PFSK-1 (cell line): ENCODE results near the gene PTPN14.

Source experiments
- FOXP2 ChIP-seq: optimal IDR thresholded peaks from 2 replicates; pipeline ENCODE3; 2011; ENCODE audit warnings: borderline replicate concordance, control low read depth, inconsistent platforms; ENCODE audit not compliant: insufficient read depth; ENCODE audit errors: extremely low read length, extremely low read depth
- POLR2AphosphoS5 ChIP-seq: IDR thresholded peaks from 2 replicates; pipeline ENCODE4 v1.6.1; 2012; ENCODE audit warnings: low read depth, mild to moderate bottlenecking, control low read depth, low read length, moderate library complexity
- SIN3A ChIP-seq: IDR thresholded peaks from 2 replicates; pipeline ENCODE4 v1.6.1; 2012; ENCODE audit warnings: mild to moderate bottlenecking, low read length, moderate library complexity, borderline replicate concordance; ENCODE audit not compliant: insufficient read depth
- TAF1 ChIP-seq: IDR thresholded peaks from 2 replicates; pipeline ENCODE4 v1.6.1; 2012; ENCODE audit warnings: low read length, control low read depth, borderline replicate concordance; ENCODE audit not compliant: insufficient read depth
- TF ChIP-seq, protein P1 (sequence below), 2 experiments: IDR thresholded peaks; 2 replicates each; pipeline versions ENCODE4 v1.6.1 to v1.8.0; 2011 to 2012; ENCODE audit warnings: low read depth in 2 of 2, low read length in 2 of 2, control low read depth in 1 of 2, inconsistent platforms in 1 of 2, mild to moderate bottlenecking in 1 of 2, moderate library complexity in 1 of 2; ENCODE audit not compliant: insufficient read depth in 1 of 2

DNA sequence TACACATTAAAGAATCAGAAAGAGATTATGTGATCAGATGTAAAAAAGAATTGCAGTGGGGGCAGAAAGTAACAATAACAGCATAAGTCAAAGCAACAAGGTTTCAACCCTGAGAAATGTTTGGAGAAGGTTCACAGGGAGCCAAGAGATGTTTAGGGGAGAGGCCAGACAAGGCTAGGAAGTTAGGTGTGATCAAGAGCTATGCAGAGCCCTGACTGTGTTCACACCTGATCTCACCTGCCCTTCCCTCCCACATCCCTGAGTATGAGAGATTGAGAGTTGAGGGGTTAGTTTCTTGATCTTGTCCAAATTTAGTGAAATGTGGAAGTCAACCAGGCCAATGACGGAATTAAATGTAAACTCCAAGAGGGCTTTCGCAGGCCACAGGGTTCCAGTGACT is 10.2 kb downstream of the PTPN14 start:
- TF ChIP-seq, protein P1, sequence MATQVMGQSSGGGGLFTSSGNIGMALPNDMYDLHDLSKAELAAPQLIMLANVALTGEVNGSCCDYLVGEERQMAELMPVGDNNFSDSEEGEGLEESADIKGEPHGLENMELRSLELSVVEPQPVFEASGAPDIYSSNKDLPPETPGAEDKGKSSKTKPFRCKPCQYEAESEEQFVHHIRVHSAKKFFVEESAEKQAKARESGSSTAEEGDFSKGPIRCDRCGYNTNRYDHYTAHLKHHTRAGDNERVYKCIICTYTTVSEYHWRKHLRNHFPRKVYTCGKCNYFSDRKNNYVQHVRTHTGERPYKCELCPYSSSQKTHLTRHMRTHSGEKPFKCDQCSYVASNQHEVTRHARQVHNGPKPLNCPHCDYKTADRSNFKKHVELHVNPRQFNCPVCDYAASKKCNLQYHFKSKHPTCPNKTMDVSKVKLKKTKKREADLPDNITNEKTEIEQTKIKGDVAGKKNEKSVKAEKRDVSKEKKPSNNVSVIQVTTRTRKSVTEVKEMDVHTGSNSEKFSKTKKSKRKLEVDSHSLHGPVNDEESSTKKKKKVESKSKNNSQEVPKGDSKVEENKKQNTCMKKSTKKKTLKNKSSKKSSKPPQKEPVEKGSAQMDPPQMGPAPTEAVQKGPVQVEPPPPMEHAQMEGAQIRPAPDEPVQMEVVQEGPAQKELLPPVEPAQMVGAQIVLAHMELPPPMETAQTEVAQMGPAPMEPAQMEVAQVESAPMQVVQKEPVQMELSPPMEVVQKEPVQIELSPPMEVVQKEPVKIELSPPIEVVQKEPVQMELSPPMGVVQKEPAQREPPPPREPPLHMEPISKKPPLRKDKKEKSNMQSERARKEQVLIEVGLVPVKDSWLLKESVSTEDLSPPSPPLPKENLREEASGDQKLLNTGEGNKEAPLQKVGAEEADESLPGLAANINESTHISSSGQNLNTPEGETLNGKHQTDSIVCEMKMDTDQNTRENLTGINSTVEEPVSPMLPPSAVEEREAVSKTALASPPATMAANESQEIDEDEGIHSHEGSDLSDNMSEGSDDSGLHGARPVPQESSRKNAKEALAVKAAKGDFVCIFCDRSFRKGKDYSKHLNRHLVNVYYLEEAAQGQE (IDR thresholded peaks at IDR 0.05; ENCODE audit: insufficient read depth in 1 of 2, low read depth in 2 of 2, low read length in 2 of 2) = no peak
- TF ChIP-seq POLR2AphosphoS5 (no peak), TAF1 (no peak), FOXP2 (no peak), SIN3A (no peak)
